K562 (cell line): ENCODE results near the gene ITPKB.

Experiments used
- CAMTA2 ChIP-seq: fragments of 250-450 bp; sonication (Bioruptor Pico); conservative IDR thresholded peaks from 2 replicates; pipeline ENCODE4 v1.5.1; 2022
- JUN ChIP-seq, 2 experiments: sonication (generic) in 1 of 2; formaldehyde crosslinking in 1 of 2; IDR thresholded peaks; 2 replicates each; pipeline versions ENCODE4 v1.6.1 to v1.8.0; 2012 to 2022; ENCODE audit warnings: borderline replicate concordance in 2 of 2, mild to moderate bottlenecking in 2 of 2, improper control_type of control experiment in 1 of 2, low read depth in 1 of 2, low read length in 1 of 2, missing genetic modification reagents in 1 of 2
- JUNB ChIP-seq: fragments of 450-650 bp; formaldehyde crosslinking; conservative IDR thresholded peaks from 2 replicates; pipeline ENCODE4 v1.4.0; 2020; ENCODE audit warnings: mild to moderate bottlenecking
- KDM1A ChIP-seq, 2 experiments: fragments of 450-650 bp; IDR thresholded peaks; 2 replicates each; pipeline ENCODE4 v1.6.1; 2016; ENCODE audit warnings: mild to moderate bottlenecking in 2 of 2
- MAFF ChIP-seq: IDR thresholded peaks from 2 replicates; pipeline ENCODE4 v1.6.1; 2012; ENCODE audit warnings: low read length, improper control_type of control experiment
- YY1 ChIP-seq, 3 experiments: IDR thresholded peaks; 2 replicates each; pipeline ENCODE4 v1.6.1; 2011; ENCODE audit warnings: low read length in 2 of 3, mild to moderate bottlenecking in 2 of 3, moderate library complexity in 2 of 3, borderline replicate concordance in 1 of 3, control low read depth in 1 of 3, low read depth in 1 of 3; ENCODE audit not compliant: insufficient read depth in 3 of 3, insufficient replicate concordance in 2 of 3, control insufficient read depth in 1 of 3, insufficient read length in 1 of 3; ENCODE audit errors: extremely low read depth in 1 of 3
- TF ChIP-seq, protein P1 (sequence below): IDR thresholded peaks from 2 replicates; pipeline ENCODE4 v1.6.1; 2016; ENCODE audit warnings: missing genetic modification characterization, missing compliant biosample characterization
- TF ChIP-seq, protein P2 (sequence below), 3 experiments: IDR thresholded peaks in 2 of 3; conservative IDR thresholded peaks in 1 of 3; 2 replicates each; pipeline ENCODE4 v1.5.1; 2011 to 2012; ENCODE audit warnings: low read length in 3 of 3, mild to moderate bottlenecking in 3 of 3, control low read depth in 2 of 3, improper control_type of control experiment in 1 of 3, inconsistent platforms in 1 of 3, low read depth in 1 of 3, mixed read lengths in 1 of 3, moderate library complexity in 1 of 3; ENCODE audit not compliant: insufficient read depth in 2 of 3

DNA sequence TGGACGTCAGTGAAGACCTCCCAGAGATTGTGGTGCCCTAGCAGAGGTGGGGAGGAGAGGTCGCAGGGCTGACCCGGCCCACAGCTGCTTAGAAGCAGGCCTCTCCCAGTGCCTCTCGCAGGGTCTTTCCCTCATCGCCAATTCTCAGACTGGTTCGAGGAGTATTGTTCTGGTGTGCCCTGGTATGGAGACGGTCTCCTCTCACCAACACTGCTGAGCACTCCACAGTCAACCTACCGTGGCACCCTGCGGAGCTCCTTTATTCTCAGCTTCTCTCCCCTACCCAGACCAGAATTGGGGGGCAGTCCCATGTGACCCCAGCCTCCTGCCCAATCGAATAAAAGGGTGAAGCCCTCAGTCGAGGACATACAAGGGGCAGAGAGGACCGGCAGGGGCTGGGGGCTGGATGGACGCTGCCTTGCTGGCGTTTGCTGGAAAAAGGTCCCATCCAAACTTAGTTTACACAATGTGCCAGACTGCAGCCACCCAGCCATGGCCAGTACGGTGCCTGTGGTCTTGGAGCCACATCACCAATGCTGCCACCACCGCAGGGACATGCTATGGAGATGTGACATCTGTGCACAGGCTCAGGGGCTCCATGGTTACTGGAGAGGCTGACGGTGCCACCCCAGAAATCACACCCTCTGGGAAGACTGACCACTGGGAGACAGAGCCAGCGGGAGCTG is 109.7 kb downstream of the ITPKB start:
- no peak for TF ChIP-seq JUN (IDR thresholded peaks at IDR 0.05; ENCODE audit: borderline replicate concordance, low read depth, low read length)
- no peak for TF ChIP-seq JUN (CRISPR knock-in tag; IDR thresholded peaks at IDR 0.05; ENCODE audit: borderline replicate concordance)
- no peak for TF ChIP-seq CAMTA2 (CRISPR knock-in tag)
- TF ChIP-seq YY1 (IDR thresholded peaks at IDR 0.05; ENCODE audit: borderline replicate concordance in 1 of 3, control insufficient read depth in 1 of 3, extremely low read depth in 1 of 3, insufficient read depth in 3 of 3, insufficient read length in 1 of 3, insufficient replicate concordance in 2 of 3, low read depth in 1 of 3, low read length in 2 of 3): no peak
- no peak for TF ChIP-seq MAFF
- no peak for TF ChIP-seq KDM1A (IDR thresholded peaks at IDR 0.05)
- TF ChIP-seq JUNB: no peak
- TF ChIP-seq, protein P1, sequence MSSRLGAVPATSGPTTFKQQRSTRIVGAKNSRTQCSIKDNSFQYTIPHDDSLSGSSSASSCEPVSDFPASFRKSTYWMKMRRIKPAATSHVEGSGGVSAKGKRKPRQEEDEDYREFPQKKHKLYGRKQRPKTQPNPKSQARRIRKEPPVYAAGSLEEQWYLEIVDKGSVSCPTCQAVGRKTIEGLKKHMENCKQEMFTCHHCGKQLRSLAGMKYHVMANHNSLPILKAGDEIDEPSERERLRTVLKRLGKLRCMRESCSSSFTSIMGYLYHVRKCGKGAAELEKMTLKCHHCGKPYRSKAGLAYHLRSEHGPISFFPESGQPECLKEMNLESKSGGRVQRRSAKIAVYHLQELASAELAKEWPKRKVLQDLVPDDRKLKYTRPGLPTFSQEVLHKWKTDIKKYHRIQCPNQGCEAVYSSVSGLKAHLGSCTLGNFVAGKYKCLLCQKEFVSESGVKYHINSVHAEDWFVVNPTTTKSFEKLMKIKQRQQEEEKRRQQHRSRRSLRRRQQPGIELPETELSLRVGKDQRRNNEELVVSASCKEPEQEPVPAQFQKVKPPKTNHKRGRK: no peak
- TF ChIP-seq, protein P2, sequence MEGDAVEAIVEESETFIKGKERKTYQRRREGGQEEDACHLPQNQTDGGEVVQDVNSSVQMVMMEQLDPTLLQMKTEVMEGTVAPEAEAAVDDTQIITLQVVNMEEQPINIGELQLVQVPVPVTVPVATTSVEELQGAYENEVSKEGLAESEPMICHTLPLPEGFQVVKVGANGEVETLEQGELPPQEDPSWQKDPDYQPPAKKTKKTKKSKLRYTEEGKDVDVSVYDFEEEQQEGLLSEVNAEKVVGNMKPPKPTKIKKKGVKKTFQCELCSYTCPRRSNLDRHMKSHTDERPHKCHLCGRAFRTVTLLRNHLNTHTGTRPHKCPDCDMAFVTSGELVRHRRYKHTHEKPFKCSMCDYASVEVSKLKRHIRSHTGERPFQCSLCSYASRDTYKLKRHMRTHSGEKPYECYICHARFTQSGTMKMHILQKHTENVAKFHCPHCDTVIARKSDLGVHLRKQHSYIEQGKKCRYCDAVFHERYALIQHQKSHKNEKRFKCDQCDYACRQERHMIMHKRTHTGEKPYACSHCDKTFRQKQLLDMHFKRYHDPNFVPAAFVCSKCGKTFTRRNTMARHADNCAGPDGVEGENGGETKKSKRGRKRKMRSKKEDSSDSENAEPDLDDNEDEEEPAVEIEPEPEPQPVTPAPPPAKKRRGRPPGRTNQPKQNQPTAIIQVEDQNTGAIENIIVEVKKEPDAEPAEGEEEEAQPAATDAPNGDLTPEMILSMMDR (IDR thresholded peaks at IDR 0.05 in 2 of 3, conservative IDR thresholded peaks at IDR 0.05 in 1 of 3; ENCODE audit: insufficient read depth in 2 of 3, low read depth in 1 of 3, low read length in 3 of 3): no peak
